Measurements from ENCODE around the gene BCL7B. TPM values are rescaled to one million over a fixed set of nuclear protein-coding genes. Genes with fewer than 3 reads are reported as not detected.

Gene BCL7B
- total RNA-seq, 1 donor from 2014 or later: 82.9 TPM

GRCh38 chr7:73515178-73515577, 42.3 kb downstream of the BCL7B start:
- H3K27ac ChIP-seq (replicated peaks): no peak overlapping the region
- no peaks in the 10 kb centered on the region for H3K27me3 ChIP-seq (ENCODE audit: low read depth)
- no peak for TF ChIP-seq CTCF (IDR thresholded peaks at IDR 0.05; ENCODE audit: borderline replicate concordance)
- H3K4me1 ChIP-seq: peaks cover 58% of the 10 kb centered on the region
- no peak overlapping the region for H3K4me3 ChIP-seq
- peaks cover 38% of the 10 kb centered on the region for H3K36me3 ChIP-seq
- no peaks in the 10 kb centered on the region for H3K9me3 ChIP-seq (replicated peaks)
- intact Hi-C loops (cut with micrococcal nuclease): no loop called here
- no peak for DNase-seq

GRCh38 chr7:73512018-73512780, 45.3 kb downstream of the BCL7B start:
- no peak overlapping the region for H3K27ac ChIP-seq (replicated peaks)
- intact Hi-C loops (cut with micrococcal nuclease): no loop called here
- H3K4me3 ChIP-seq: no peak overlapping the region
- peaks cover 67% of the 10 kb centered on the region for H3K36me3 ChIP-seq
- DNase-seq: no peak
- peaks cover 33% of the 10 kb centered on the region for H3K4me1 ChIP-seq
- H3K27me3 ChIP-seq (ENCODE audit: low read depth): no peaks in the 10 kb centered on the region
- no peak for TF ChIP-seq CTCF (IDR thresholded peaks at IDR 0.05; ENCODE audit: borderline replicate concordance)
- H3K9me3 ChIP-seq (replicated peaks): no peaks in the 10 kb centered on the region

- intact Hi-C loops (cut with micrococcal nuclease): no loop called here
- H3K9me3 ChIP-seq (replicated peaks): no peaks in the 10 kb centered on the region
- peaks cover 72% of the 10 kb centered on the region for H3K36me3 ChIP-seq
- H3K27me3 ChIP-seq (ENCODE audit: low read depth): no peaks in the 10 kb centered on the region
- H3K4me1 ChIP-seq: peaks cover 26% of the 10 kb centered on the region
- no peak for TF ChIP-seq CTCF (IDR thresholded peaks at IDR 0.05; ENCODE audit: borderline replicate concordance)
- DNase-seq: no peak
- H3K27ac ChIP-seq (replicated peaks): no peak overlapping the region
- H3K4me3 ChIP-seq: no peak overlapping the region
Measured at GRCh38 chr7:73509463-73509862, 48.0 kb downstream of the BCL7B start.

GRCh38 chr7:73507556-73507955, 49.9 kb downstream of the BCL7B start:
- no peak for DNase-seq
- H3K27ac ChIP-seq (replicated peaks): no peak overlapping the region
- H3K9me3 ChIP-seq (replicated peaks): no peaks in the 10 kb centered on the region
- H3K36me3 ChIP-seq: peaks cover 85% of the 10 kb centered on the region
- no peaks in the 10 kb centered on the region for H3K27me3 ChIP-seq (ENCODE audit: low read depth)
- no peak overlapping the region for H3K4me3 ChIP-seq
- intact Hi-C loops (cut with micrococcal nuclease): no loop called here
- TF ChIP-seq CTCF (IDR thresholded peaks at IDR 0.05; ENCODE audit: borderline replicate concordance): no peak
- H3K4me1 ChIP-seq: peaks cover 14% of the 10 kb centered on the region

GRCh38 chr7:73504920-73505319, 52.6 kb downstream of the BCL7B start:
- H3K9me3 ChIP-seq (replicated peaks): no peaks in the 10 kb centered on the region
- H3K4me3 ChIP-seq: no peak overlapping the region
- peaks cover 11% of the 10 kb centered on the region for H3K4me1 ChIP-seq
- no peak overlapping the region for H3K27ac ChIP-seq (replicated peaks)
- TF ChIP-seq CTCF (IDR thresholded peaks at IDR 0.05; ENCODE audit: borderline replicate concordance): no peak
- DNase-seq: no peak
- peaks cover 98% of the 10 kb centered on the region for H3K36me3 ChIP-seq
- intact Hi-C loops (cut with micrococcal nuclease): no loop called here
- H3K27me3 ChIP-seq (ENCODE audit: low read depth): no peaks in the 10 kb centered on the region

Data from left ventricle myocardium inferior (tissue), 1 donor.